Hypothalamus (tissue), 51 donors: ENCODE measurements around the gene BTBD10.
"Not testable (repeated sequence)": the region's sequence is repeated elsewhere in the genome, so short reads cannot be mapped to it uniquely, and the experiment has no call there.

Experiments used
- DNase-seq, 51 donors: peaks; one replicate each; lab custom pipeline; 2025; lab: John Stamatoyannopoulos, UW

Gene BTBD10

DNA sequence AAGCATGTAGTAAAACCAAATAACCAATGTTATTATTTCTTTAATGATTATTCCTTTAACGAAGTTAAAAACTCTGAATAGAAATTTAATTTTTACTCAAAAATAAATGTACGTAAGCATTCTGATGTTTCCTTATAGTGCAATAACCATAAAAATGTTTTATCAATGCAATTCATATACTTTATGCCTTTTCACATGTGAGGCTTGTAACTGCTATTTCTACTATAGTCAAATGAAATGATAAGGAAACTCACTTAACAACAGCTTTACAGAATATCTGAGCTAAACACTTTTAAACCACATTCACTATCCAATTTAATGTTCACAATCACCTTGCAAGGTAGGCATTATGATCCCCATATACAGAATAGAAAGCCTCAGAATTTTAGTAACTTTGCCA lies 17.4 kb downstream of the BTBD10 start:
- no peak for DNase-seq

DNA sequence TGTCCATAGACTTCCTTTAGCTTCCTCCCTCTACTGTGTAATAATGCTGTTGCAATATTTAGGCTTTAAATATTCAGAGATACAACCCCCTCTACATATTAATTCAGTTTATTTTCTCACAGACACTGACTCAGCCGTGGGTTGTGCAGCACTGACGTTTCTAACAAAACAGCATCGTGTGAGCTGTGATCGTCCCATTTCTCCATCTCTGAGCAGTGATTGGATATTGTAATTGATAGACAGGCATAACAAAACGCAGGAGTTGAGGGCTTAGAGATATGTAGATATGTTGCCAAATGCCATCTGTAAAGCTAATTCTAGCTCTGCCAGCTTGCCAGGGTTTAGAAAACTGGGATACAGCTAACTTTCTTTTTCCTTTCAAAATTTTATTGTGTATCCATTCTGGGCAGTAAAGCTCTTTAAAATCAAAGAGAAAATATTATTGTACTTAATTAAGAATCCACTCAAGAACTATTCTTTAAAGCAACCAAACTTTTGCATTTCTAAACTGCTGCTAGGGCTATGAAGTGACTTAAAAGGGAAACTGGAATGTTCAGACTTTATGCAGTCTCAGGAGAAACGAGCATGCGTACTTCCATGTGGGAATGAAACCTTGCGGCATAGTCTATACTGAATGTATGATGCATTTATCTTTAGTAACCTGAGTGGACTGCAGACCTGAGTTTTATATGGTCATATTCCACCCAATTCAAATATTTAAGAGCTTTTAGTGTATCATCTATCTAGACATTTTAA lies 22.7 kb downstream of the BTBD10 start:
- peak in 23 of 51 donors; percentile 3 to 72 (median 17) for DNase-seq

DNA sequence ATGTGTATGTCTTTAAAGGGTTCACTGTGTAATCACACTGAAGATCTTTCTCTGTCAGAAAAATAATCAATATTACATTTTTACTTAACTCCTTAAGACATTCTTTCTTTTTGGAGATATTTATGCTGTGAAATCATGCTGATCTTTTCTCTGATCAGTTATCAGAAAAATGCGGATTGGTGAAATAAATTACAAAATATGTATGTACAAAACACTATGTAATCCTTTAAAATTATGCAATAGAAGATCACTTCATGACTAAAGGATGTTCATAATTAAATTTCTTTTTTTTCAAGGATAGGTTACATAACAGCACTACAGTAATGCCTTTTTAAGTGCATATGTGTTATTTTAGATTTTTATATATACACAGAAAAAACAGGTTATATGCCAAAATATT lies 24.7 kb downstream of the BTBD10 start:
- DNase-seq = no peak

DNA sequence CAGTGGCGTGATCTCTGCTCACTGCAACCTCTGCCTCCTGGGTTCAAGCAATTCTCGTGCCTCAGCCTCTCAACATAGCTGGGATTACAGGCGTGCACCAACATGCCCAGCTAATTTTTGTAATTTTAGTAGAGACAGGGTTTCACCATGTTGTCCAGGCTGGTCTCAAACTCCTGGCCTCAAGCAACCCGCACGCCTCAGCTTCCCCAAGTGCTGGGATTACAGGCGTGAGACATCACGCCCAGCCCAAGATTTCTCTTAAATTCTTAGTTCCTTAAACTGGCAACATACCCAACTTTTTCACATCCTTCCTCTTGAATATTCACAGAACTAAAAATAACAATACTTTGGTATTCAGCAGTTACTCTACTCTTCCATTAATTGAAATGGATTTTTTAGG lies 26.2 kb downstream of the BTBD10 start:
- DNase-seq = not testable (repeated sequence)

DNA sequence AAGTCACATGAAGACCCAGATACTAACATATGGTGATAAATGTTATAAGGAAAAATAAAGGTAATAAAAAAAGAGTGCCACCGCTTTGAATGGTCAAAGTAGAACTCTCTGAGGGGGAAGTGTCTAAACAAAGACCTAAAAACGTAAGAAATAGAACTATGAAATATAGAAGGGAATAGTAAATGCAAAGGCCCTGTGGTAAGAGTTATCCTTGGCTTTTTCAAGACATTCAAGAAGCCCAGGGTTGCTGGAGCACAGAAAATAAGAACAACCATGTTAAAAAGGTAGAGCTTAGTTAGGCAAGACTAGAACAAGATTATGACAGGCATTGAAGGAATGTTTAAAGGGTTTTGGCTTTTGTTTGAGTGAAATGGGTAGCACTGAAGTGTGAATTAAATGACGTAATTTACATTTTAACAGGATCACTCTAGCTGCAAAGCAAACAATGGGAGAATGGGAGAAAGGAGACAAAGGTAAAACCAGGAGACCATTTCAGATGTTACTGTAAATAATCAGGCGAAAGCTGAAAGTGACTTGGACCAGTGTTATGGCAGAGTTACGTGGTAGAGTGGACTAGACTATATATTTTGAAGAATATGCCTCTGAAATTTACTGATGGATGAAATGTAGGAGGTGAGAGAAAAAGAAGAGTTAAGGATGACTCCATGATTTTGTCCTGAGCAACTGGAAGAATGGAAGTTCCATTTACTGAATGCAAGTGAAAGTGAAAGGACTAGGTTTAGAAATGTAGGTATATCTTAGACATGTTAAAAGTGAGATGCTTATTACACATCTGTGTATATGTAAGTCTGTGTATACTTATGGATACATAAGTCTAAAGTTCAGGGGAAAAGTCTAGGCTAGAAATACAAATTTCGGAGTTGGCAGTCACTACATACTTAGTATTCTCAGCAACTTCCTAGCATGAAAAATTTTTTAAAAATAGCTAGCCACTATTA lies 28.5 kb downstream of the BTBD10 start:
- DNase-seq = no peak

DNA sequence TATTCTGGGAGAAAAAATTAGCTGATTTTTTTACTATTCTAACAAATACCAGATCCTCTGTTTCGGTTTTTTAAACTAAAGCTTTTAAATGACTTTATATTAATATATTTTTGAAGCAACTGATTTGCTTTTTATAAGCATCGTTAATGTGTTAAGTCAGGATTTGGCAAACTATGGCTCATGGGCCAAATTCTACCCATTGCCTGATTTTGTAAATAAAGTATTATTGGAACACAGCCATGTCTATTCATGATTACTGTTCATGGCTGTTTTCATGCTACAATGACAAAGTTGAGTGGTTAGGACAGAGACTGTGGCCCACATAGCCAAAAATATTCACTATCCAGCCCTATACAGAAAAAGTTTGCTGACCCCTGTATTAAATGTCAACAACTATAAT lies 29.6 kb downstream of the BTBD10 start:
- DNase-seq = no peak

DNA sequence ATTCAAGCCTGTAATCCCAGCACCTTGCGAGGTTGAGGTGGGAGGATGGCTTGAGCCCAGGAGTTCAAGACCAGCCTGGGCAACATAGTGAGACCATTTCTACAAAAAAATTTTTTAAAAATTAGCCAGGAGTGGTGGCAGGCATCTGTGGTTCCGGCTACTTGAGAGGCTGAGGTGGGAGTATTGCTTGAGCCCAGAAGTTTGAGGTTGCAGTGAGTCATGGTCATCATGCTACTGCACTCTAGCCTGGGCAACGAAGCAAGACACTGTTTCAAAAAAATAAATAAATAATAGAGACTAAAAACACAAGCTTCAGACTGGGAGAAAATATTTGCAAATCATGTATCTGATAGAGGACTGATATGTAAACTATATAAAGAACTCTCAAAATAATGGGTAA lies 33.2 kb downstream of the BTBD10 start:
- no peak for DNase-seq

DNA sequence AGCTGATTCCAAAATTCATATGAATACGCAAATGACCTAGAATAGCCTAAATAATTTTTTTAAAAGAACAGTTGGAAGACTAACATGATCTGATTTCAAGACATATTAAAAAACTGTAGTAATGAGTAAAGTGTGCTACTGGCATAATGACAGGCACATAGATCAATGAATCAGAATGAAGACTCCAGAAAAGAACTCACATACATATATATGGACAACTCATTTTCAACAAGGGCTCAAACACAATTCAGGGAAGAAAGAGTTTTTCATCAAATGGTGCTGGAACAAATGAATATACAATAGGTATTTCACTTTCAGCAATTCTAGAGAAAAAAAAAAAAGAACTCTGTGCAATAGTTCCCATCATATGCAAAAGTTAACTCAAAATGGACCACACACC lies 33.7 kb downstream of the BTBD10 start:
- no peak for DNase-seq

DNA sequence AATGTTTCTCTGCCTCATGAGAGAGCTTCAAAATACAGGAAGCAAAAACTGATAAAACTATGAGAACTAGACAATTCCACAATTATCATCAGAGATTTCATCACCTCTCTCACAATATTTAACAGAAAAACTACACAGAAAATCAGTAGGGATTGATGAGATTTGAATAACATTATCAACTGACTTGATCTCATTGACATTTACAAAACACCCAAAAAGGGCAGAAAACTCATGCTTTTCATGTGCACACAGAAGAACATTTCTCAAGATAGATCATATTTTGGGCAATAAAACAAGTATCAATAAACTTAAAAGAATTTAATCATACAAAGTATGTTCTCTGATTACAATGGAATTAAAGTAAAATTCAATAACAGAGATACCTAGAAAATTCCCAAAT lies 35.6 kb downstream of the BTBD10 start:
- no peak for DNase-seq

DNA sequence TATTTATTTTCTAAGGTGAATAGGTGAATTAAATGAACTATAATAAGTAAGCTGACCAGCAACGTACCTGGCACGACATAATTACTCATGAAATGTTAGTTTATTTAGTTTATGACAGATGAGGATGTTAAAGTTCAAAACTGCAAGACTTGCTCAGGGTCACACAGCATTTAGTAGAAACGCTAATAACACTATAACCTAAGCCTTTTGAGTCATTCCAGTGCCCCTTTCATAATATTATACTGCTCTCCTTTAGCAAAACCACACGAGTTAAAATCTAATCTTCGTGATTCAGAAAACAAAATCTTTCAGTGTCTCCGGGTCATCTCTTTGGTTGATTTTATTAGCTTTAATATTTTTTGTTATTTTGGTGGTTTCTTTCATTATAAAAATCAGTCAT lies 39.6 kb downstream of the BTBD10 start:
- no peak for DNase-seq

DNA sequence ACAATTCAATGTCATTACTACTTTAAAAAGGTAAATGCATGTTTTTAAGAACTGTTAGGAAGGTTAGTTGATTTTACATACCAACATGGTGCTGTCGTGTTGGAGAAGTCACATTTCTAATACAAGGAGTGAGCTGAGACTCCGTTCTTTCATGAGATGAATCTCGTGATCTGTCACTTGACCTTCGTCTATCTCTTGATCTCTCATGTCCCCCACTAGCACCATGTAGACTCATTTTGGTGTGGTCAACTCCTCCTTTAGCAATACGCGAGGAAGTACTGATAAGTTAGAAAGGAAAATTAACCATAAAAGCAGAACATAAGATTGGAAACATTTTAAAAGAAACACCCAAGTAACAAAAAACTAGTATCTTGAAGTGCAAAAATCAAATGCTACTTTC lies 41.5 kb downstream of the BTBD10 start:
- DNase-seq = no peak

DNA sequence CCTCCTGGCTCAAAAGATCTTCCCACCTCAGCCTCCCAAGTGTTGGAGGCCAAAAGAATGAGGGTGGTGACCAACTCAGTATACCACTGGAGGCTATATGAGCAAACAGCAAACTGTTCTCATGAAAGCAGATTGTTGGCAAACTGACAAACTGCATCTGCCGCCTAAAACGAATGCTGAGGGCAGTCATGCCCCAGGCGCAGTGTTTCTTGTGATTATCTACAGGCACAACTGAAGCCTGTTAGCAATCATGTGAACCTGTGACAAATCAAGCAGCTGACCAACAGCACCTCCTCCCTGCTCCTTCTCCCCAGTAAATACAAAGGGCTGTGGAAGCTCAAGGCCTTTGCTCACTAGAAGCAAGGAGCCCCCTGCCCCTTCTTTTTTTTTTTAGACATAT lies 47.8 kb downstream of the BTBD10 start:
- DNase-seq = no peak

DNA sequence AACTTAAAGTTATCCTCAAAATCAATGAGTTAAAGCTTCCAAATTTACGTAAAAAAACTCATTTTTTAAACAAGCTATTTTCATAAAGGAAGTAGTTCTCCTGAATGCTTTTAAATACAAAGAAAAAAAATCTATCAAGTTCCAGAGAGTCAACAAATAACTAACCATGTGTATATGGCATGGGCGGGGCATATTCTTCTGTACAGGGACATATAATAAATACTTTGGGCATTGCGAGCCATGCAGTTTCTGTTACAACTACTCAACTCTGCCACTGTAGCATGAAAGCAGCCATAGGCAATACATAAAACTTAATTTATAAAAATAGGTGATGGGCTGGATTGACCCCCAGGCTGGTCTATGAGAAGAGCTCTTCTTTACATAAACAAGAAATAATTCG lies 57.8 kb downstream of the BTBD10 start:
- no peak for DNase-seq

DNA sequence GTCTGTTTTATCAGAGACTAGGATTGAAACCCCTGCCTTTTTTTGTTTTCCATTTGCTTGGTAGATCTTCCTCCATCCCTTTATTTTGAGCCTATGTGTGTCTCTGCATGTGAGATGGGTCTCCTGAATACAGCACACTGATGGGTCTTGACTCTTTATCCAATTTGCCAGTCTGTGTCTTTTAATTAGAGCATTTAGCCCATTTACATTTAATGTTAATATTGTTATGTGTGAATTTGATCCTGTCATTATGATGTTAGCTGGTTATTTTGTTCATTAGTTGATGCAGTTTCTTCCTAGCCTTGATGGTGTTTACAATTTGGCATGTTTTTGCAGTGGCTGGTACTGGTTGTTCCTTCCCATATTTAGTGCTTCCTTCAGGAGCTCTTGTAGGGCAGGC lies 64.7 kb downstream of the BTBD10 start:
- DNase-seq = not testable (repeated sequence)

DNA sequence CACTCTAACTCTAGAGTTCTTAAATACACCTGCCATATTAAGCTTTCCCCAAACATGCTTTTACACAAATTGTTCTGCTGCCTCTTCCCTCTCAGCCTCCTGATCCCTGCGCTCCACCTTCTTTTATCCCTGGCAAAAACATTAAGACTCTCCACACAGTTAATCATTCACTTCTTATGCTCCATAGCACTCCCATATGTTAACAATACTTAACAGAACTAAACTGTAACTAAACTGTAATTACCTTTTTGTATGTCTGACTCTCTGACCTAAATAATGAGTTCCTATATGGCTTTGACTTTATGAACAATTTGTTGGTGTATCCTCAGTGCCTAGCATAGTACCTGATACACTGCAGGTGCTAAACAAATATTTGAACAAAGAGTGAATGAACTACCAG lies 71.8 kb downstream of the BTBD10 start:
- DNase-seq = no peak

DNA sequence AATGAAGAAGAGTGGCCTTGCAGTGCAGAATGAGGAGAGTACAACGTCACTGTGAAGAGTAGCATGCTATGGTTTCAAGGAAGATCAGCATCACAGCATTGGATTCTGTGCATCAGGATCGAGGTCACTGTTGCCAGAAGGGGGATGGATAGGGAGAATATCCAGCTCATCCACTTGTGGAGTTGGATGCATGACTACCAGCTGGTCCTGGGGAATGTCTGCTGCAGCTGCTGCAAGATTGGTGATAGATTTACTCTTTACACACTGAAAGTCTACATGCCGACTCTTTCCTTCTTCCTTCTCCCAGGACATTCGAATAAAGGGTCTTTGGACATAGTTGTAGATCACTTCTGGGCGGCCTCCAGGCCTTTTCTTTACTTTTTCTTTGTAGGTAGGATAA lies 74.3 kb downstream of the BTBD10 start:
- DNase-seq = no peak

DNA sequence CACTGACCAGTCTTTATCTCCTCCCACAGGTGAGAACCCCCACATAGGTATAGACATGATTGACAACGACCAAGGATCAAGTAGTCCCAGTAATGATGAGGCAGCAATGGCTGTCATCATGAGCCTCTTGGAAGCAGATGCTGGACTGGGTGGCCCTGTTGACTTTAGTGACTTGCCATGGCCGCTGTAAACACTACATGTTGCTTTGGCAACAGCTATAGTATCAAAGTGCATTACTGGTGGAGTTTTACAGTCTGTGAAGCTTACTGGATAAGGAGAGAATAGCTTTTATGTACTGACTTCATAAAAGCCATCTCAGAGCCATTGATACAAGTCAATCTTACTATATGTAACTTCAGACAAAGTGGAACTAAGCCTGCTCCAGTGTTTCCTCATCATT lies 76.5 kb downstream of the BTBD10 start:
- no peak for DNase-seq

DNA sequence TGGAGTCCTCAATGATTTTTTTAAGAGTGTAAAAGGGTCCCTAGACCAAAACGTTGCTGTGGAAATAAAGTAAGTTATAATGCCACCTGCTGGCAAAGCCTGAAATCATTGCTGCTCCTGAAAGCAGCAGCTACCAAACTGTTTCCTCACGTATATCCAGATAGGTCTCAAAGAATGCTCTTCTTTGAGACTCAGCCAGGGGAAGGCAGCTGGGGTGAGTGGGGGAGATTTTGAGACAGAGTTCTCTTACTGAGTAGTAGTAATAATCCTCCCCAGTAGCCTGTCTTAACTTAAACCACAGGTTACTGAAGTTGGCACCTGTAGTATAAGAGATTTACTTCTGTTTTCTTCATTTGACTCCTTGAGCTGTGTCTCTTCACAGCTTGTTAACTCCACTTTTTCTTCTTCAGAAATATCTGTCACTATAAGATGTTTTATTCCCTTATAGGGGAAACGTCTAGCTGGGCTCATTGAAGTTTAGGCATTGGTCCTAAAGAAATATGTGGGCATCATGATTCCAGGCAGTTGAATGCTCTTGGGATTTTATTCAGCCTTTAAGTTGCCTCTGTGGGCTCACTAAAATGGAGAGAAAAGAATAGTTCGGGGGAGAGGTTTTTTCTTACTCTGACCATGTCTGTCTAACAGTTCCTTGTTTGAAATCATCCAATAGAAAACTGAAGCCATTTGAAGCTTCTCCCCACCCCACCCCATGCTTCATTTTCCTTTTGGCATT lies 77.9 kb downstream of the BTBD10 start:
- peak in 10 of 51 donors; percentile 1 to 25 (median 8) for DNase-seq

DNA sequence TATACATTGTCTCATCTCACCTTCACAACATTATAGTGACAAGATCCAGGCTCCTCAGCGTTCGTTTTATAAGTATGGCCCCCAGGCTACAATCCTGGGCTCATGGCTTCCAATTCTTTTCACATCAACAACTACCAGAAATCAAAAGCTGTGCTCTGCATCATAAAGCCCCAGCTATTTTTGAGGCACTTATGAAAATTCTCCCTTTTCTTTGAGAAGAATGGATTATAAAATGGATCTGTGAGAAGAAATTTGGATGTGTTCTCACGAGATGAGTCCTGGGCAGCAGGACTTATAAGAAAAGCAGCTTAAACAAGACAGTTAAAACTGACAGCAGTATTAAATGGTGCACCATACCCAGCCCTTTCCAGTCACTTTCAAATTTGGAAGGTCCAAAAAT lies 80.3 kb downstream of the BTBD10 start:
- no peak for DNase-seq

DNA sequence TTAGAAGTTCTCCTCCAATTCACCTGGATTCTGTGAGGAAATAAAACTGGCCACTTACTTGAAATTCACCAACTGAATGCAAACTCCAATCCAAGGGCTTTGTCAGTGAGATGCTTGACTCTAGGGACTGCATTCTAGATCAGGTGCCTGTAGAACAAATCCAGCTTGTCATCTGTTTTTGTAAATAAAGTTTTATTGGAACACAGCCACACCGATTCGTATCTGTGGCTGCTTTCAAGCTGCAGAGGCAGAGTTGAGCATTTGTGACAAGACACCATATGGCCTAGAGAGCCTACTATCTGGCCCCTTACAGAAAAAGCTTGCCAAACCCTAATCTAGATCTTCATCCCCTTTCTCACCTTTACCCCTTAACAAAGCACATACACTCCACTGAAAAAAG lies 82.3 kb downstream of the BTBD10 start:
- DNase-seq = no peak

DNA sequence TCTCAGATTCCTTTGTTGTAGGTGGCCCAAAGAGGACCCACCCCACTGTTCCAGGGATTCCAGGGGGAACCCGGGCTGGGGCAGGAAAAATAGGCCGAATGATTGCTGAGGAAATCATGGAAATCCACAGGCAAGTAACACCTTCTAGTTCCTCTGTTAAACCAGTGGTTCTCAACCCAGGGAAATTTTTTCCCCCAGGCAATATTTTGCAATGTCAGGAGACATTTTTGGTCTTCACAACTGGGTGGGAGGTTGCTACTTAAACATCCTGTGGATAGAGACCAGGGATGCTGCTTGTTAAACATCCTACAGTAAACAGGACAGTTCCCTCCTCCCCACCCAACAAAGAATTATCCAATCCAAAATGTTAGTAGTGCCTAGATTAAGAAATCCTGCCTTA lies 84.7 kb downstream of the BTBD10 start:
- no peak for DNase-seq
